PC-9 (cell line): Measurements from ENCODE around the gene GRID2. TPM values are rescaled to one million over a fixed set of nuclear protein-coding genes. Genes with fewer than 3 reads are reported as not detected.

Experiments used
- BruUV-seq: library from RNA; stranded (reverse); fragments of 400-500 nt; replicated peaks from 2 replicates; lab custom pipeline; 2021; lab: Mats Ljungman, UMichigan
- CTCF ChIA-PET: fragments of 300-600 bp; sonication (Branson Sonifier 250); formaldehyde crosslinking; loops from one replicate; lab custom pipeline; 2022; ENCODE audit warnings: antibody characterized with exemption; lab: Charles Lee
- POLR2A ChIA-PET: fragments of 300-600 bp; sonication (Branson Sonifier 250); formaldehyde crosslinking; loops from one replicate; lab custom pipeline; 2022; ENCODE audit warnings: antibody characterized with exemption; ENCODE audit not compliant: unreplicated experiment; lab: Charles Lee
- DNase-seq, 2 experiments: peaks; one replicate each; pipeline versions ENCODE4 v3.0.0 to v3.0.0-alpha.2; 2015 to 2022; ENCODE audit warnings: mixed read lengths in 1 of 2
- H2AFZ ChIP-seq: fragments of 200-600 bp; sonication (generic); 2 replicates; pipeline ENCODE4 v1.8.1; 2017; ENCODE audit warnings: antibody characterized with exemption
- H3F3A ChIP-seq: fragments of 200-600 bp; sonication (generic); 2 replicates; pipeline ENCODE4 v1.8.1; 2017; ENCODE audit warnings: antibody characterized with exemption, mild to moderate bottlenecking, low read depth; ENCODE audit not compliant: insufficient read depth
- H3K27ac ChIP-seq: fragments of 200-600 bp; sonication (generic); 2 replicates; pipeline ENCODE4 v1.6.1; 2016; ENCODE audit warnings: mixed run types
- H3K27me3 ChIP-seq: fragments of 200-600 bp; sonication (generic); 2 replicates; pipeline ENCODE4 v1.6.1; 2016; ENCODE audit warnings: low read depth, mixed run types; ENCODE audit not compliant: insufficient read depth
- H3K36me3 ChIP-seq: fragments of 200-600 bp; sonication (generic); 2 replicates; pipeline ENCODE4 v1.6.1; 2016; ENCODE audit warnings: low read depth, mixed run types
- H3K4me1 ChIP-seq: fragments of 200-600 bp; sonication (generic); replicated peaks from 2 replicates; pipeline ENCODE4 v1.6.1; 2016; ENCODE audit warnings: mixed run types; ENCODE audit not compliant: insufficient read depth
- H3K4me2 ChIP-seq: fragments of 200-600 bp; sonication (generic); 2 replicates; pipeline ENCODE4 v1.6.1; 2017; ENCODE audit warnings: mixed run types
- H3K4me3 ChIP-seq: fragments of 200-600 bp; sonication (generic); 2 replicates; pipeline ENCODE4 v1.6.1; 2016; ENCODE audit warnings: mixed run types
- H3K79me2 ChIP-seq: fragments of 200-600 bp; sonication (generic); 2 replicates; pipeline ENCODE4 v1.6.1; 2017; ENCODE audit warnings: low read depth, mixed run types
- H3K9me2 ChIP-seq: fragments of 200-600 bp; sonication (generic); 2 replicates; pipeline ENCODE4 v1.8.1; 2017; ENCODE audit warnings: mild to moderate bottlenecking; ENCODE audit not compliant: insufficient read depth
- H3K9me3 ChIP-seq: fragments of 200-600 bp; sonication (generic); 2 replicates; pipeline ENCODE4 v1.8.1; 2016; ENCODE audit warnings: low read depth; ENCODE audit not compliant: insufficient read depth
- H4K20me1 ChIP-seq: fragments of 200-600 bp; sonication (generic); 2 replicates; pipeline ENCODE4 v1.8.1; 2017; ENCODE audit not compliant: insufficient read depth
- CTCF ChIP-seq: fragments of 200-600 bp; sonication (generic); conservative IDR thresholded peaks from 2 replicates; pipeline ENCODE4 v1.6.1; 2017; ENCODE audit warnings: mixed run types, antibody characterized with exemption, mild to moderate bottlenecking, moderate library complexity
- EZH2 ChIP-seq: fragments of 200-600 bp; sonication (generic); IDR thresholded peaks from 2 replicates; pipeline ENCODE4 v1.8.0; 2017; ENCODE audit warnings: antibody characterized with exemption, low read depth
- intact Hi-C: fragments of 100-400 bp; cut with micrococcal nuclease; formaldehyde crosslinking; loops from one replicate; pipeline ENCODE4 v1.10.0; 2022; ENCODE audit not compliant: unreplicated experiment
- total RNA-seq: library from RNA; stranded (reverse); gene quantifications from 2 replicates; pipeline ENCODE4 v1.2.3, GENCODE V29; 2021

The GRID2 gene
- total RNA-seq, 1 experiment from 2014 or later: not detected

DNA sequence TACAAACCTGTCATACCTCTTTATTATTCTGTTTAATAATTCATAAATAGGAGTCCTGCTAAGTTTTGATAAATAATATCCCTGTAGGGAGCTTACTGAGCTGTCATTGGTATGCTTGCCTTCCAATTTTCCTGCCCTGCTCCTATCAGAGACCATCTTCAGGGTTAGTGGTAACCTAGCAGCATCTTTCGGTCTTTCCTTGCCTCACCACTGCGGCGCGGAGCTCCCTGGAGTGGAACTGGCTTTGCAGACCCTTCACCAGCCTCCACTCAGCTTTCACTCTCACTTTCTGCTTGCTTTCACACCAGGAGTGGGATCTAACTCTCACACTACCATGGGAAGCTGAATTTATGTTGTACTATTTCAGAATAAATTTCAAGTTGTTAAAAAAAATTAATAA, 1043.1 kb downstream of the GRID2 start:
- intact Hi-C loops: no loop called here
- H3K4me2 ChIP-seq: no peak overlapping the region
- no peaks in the 10 kb centered on the region for H3F3A ChIP-seq
- no peaks in the 10 kb centered on the region for H4K20me1 ChIP-seq
- TF ChIP-seq EZH2: no peak
- TF ChIP-seq CTCF: no peak
- H3K27me3 ChIP-seq: no peaks in the 10 kb centered on the region
- ChIA-PET POLR2A (no interaction called here), CTCF (no interaction called here)
- no peaks in the 10 kb centered on the region for H3K9me3 ChIP-seq
- no peaks in the 10 kb centered on the region for H3K4me1 ChIP-seq
- no peak overlapping the region for H3K27ac ChIP-seq
- H3K36me3 ChIP-seq: no peaks in the 10 kb centered on the region
- no peak overlapping the region for H3K4me3 ChIP-seq
- no peak overlapping the region for H2AFZ ChIP-seq
- no peaks in the 10 kb centered on the region for H3K79me2 ChIP-seq
- no peak for DNase-seq
- no TSS peak for BruUV-seq
- H3K9me2 ChIP-seq: no peaks in the 10 kb centered on the region

DNA sequence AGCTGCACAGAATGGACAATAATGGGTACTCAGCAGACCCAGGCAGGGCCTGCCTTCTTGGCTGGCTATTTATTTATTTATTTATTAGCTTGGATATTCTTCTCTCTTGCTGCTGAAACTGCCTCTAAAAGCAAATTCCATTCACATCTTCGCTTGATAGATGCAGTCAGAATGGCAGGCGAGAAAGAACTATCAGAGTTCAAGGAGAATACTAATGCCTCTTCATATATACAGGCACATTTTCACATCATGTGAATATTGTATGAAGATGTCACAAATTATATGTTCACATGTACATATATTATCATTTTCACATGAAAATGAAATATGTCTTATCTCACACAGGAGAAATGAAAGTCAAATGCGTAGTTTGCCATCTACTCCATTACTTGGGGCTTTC, 1045.1 kb downstream of the GRID2 start:
- Histone ChIP-seq H3K4me2 (no peak overlapping the region), H2AFZ (no peak overlapping the region), H3K79me2 (no peaks in the 10 kb centered on the region), H3K9me2 (no peaks in the 10 kb centered on the region), H3K36me3 (no peaks in the 10 kb centered on the region), H3K4me1 (no peaks in the 10 kb centered on the region), H3K27ac (no peak overlapping the region), H3K27me3 (no peaks in the 10 kb centered on the region), H4K20me1 (no peaks in the 10 kb centered on the region), H3K4me3 (no peak overlapping the region), H3K9me3 (no peaks in the 10 kb centered on the region), H3F3A (no peaks in the 10 kb centered on the region)
- no peak for DNase-seq
- ChIA-PET POLR2A (no interaction called here), CTCF (no interaction called here)
- intact Hi-C loops: no loop called here
- TF ChIP-seq EZH2: no peak
- no peak for TF ChIP-seq CTCF
- BruUV-seq: no TSS peak

DNA sequence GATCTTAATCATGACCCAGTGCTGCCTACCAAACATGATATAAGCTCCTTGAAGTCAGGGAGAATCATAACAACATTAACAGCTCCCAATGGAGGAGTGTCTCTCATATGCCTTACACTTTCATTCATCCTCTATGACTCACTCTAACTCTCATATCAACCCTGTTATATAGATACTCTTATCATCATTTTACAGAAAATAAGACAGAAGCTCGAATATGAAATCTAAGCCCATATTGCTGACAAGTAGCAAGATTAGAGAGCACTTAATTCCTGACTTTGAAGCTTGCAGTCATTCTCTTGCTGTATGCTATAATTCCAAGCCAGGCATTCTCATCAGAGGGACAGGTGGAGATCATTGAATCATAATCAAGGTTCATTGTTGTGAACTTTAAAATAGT, 1048.1 kb downstream of the GRID2 start:
- POLR2A ChIA-PET: no interaction called here
- H3K27ac ChIP-seq: no peak overlapping the region
- no peak overlapping the region for H3K4me3 ChIP-seq
- no TSS peak for BruUV-seq
- no peaks in the 10 kb centered on the region for H3K9me3 ChIP-seq
- no peaks in the 10 kb centered on the region for H3K79me2 ChIP-seq
- H3K27me3 ChIP-seq: no peaks in the 10 kb centered on the region
- TF ChIP-seq EZH2: no peak
- no peak for TF ChIP-seq CTCF
- intact Hi-C loops: no loop called here
- CTCF ChIA-PET: no interaction called here
- H2AFZ ChIP-seq: no peak overlapping the region
- no peaks in the 10 kb centered on the region for H3K4me1 ChIP-seq
- DNase-seq: no peak
- H3F3A ChIP-seq: no peaks in the 10 kb centered on the region
- no peaks in the 10 kb centered on the region for H3K9me2 ChIP-seq
- H4K20me1 ChIP-seq: no peaks in the 10 kb centered on the region
- H3K36me3 ChIP-seq: no peaks in the 10 kb centered on the region
- no peak overlapping the region for H3K4me2 ChIP-seq
